Naive thymus-derived CD8-positive, alpha-beta T cell (primary cell): ENCODE data around the gene RAB39B. TPM values are rescaled to one million over a fixed set of nuclear protein-coding genes. Genes with fewer than 3 reads are reported as not detected.
A peak's percentile ranks its signal among the peaks of the same experiment; 100 is the strongest.
"Not testable (repeated sequence)": the region's sequence is repeated elsewhere in the genome, so short reads cannot be mapped to it uniquely, and the experiment has no call there.

Experiments used
- ATAC-seq, 2 donors: fragments of 150-1000 bp; cut with Tn5 transposase in 1 of 2; sonication (Bioruptor Pico), chemical (Tn5 transposase) in 1 of 2; 1 replicate in 1 of 2; 2 replicates in 1 of 2; pipeline ENCODE4 v1.10.0; 2021; ENCODE audit warnings: mild to moderate bottlenecking in 2 of 2, moderate library complexity in 2 of 2
- POLR2A ChIA-PET: fragments of 350-600 bp; sonication (Branson Sonifier 250); formaldehyde crosslinking; loops from one replicate; lab custom pipeline; 2021; ENCODE audit warnings: antibody characterized with exemption; lab: Charles Lee
- DNase-seq, 10 donors: peaks; one replicate each; pipeline versions ENCODE4 v3.0.0 to v3.0.0-alpha.2; 2020 to 2022
- H3K27ac Mint-ChIP-seq, 10 donors: one replicate each; pipeline ENCODE4 v1.8.0; 2020 to 2022; ENCODE audit warnings: mild to moderate bottlenecking in 10 of 10, mixed read lengths in 10 of 10, moderate library complexity in 4 of 10, inconsistent platforms in 1 of 10
- H3K27me3 Mint-ChIP-seq, 5 donors: one replicate each; pipeline ENCODE4 v1.8.0; 2021 to 2022; ENCODE audit warnings: mixed read lengths in 5 of 5
- H3K36me3 Mint-ChIP-seq, 3 donors: one replicate each; pipeline ENCODE4 v1.8.0; 2020 to 2022; ENCODE audit warnings: mixed read lengths in 3 of 3, mild to moderate bottlenecking in 2 of 3, inconsistent platforms in 1 of 3
- H3K4me1 Mint-ChIP-seq, 4 donors: one replicate each; pipeline ENCODE4 v1.8.0; 2021 to 2022; ENCODE audit warnings: mixed read lengths in 4 of 4
- H3K4me3 Mint-ChIP-seq, 10 donors: one replicate each; pipeline ENCODE4 v1.8.0; 2020 to 2022; ENCODE audit warnings: mild to moderate bottlenecking in 10 of 10, mixed read lengths in 10 of 10, moderate library complexity in 6 of 10, inconsistent platforms in 1 of 10
- H3K9me3 Mint-ChIP-seq, 9 donors: one replicate each; pipeline ENCODE4 v1.8.0; 2020 to 2022; ENCODE audit warnings: mixed read lengths in 9 of 9, mild to moderate bottlenecking in 3 of 9, inconsistent platforms in 1 of 9, moderate library complexity in 1 of 9
- polyA plus RNA-seq, 3 donors: library from polyadenylated mRNA; unstranded; fragments of 300-500 nt; fragmentation: Illumina TruSeq; gene quantifications; one replicate each; pipeline ENCODE4 v1.2.3, GENCODE V29; 2021
- total RNA-seq, 8 experiments: library from RNA in 2 of 8; stranded (reverse) in 2 of 8; gene quantifications; one replicate each; pipeline ENCODE4 v1.2.3 and lab custom pipeline; 2021 to 2026

Gene RAB39B
- total RNA-seq, result 10 to 100 TPM; 13.5 to 14.8 TPM
- 1 to 10 TPM; 3.4 to 8.3 (median 4.0) TPM for polyA plus RNA-seq
- 5.4 to 40.6 (median 31.3) reads per million in 6 experiments for total RNA-seq (lab: John Stamatoyannopoulos, UW)

GRCh38 chrX:155263854-155264628, at the start of gene RAB39B:
Gene RAB39B, minus strand, starts transcription at chrX:155264491. Its CDS starts 203 bp downstream, at chrX:155264288.
- H3K36me3 Mint-ChIP-seq, result peaks cover 0 to 12% (median 4%) of the 10 kb centered on the region in 3 donors

GRCh38 chrX:155313766-155314165, 49.5 kb upstream of the RAB39B start:
- DNase-seq, result no peak
- Mint-ChIP-seq H3K27me3 (peaks cover 0 to 4% (median 0%) of the 10 kb centered on the region in 5 donors), H3K4me1 (peaks cover 0 to 2% (median 0%) of the 10 kb centered on the region in 4 donors), H3K27ac (no peak overlapping the region), H3K36me3 (peaks cover 3 to 6% (median 5%) of the 10 kb centered on the region in 3 donors), H3K9me3 (peaks cover 0 to 21% (median 3%) of the 10 kb centered on the region in 9 donors), H3K4me3 (no peak overlapping the region)
- no peak for ATAC-seq
- POLR2A ChIA-PET, result no interaction called here

More at GRCh38 chrX:155263854-155264628, at the start of gene RAB39B:
- H3K27me3 Mint-ChIP-seq, result no peaks in the 10 kb centered on the region
- peaks cover 0 to 3% (median 0%) of the 10 kb centered on the region in 9 donors for H3K9me3 Mint-ChIP-seq
- DNase-seq, result peak; percentile 44 to 82 (median 62)
- peak; percentile 91 for ATAC-seq
- H3K4me3 Mint-ChIP-seq, result peak within 1 kb of the TSS; percentile 73 to 90 (median 76)
- H3K4me1 Mint-ChIP-seq, result peaks cover 5 to 29% (median 23%) of the 10 kb centered on the region in 4 donors
- H3K27ac Mint-ChIP-seq, result peak within 1 kb of the TSS; percentile 60 to 99 (median 90)
- POLR2A ChIA-PET, result interaction anchor here (1.0 to 1.1 kb wide), 2 partner anchors 47 to 76 kb away, joined by 4 to 7 read pairs; partner anchors contain the start of gene VBP1

GRCh38 chrX:155293771-155294170, 29.5 kb upstream of the RAB39B start:
- peaks cover 0 to 3% (median 0%) of the 10 kb centered on the region in 3 donors for H3K36me3 Mint-ChIP-seq
- POLR2A ChIA-PET, result no interaction called here

GRCh38 chrX:155279873-155280272, 15.6 kb upstream of the RAB39B start:
- Mint-ChIP-seq H3K27me3 (no peaks in the 10 kb centered on the region), H3K4me3 (no peak overlapping the region), H3K27ac (no peak overlapping the region), H3K36me3 (no peaks in the 10 kb centered on the region), H3K9me3 (no peaks in the 10 kb centered on the region), H3K4me1 (peaks cover 0 to 12% (median 5%) of the 10 kb centered on the region in 4 donors)
- DNase-seq (peak in 2 of 10 donors; percentile 16 to 24), ATAC-seq (peak; percentile 35 to 65)
- POLR2A ChIA-PET, result no interaction called here

More at GRCh38 chrX:155293771-155294170, 29.5 kb upstream of the RAB39B start:
- no peak overlapping the region for H3K27ac Mint-ChIP-seq
- H3K4me3 Mint-ChIP-seq, result no peak overlapping the region
- H3K27me3 Mint-ChIP-seq, result no peaks in the 10 kb centered on the region
- DNase-seq (no peak), ATAC-seq (no peak)
- no peaks in the 10 kb centered on the region for H3K4me1 Mint-ChIP-seq
- no peaks in the 10 kb centered on the region for H3K9me3 Mint-ChIP-seq

- H3K27me3 Mint-ChIP-seq, result no peaks in the 10 kb centered on the region
- H3K27ac Mint-ChIP-seq, result no peak overlapping the region
- POLR2A ChIA-PET, result no interaction called here
- H3K4me3 Mint-ChIP-seq, result no peak overlapping the region
- H3K36me3 Mint-ChIP-seq, result peaks cover 0 to 3% (median 0%) of the 10 kb centered on the region in 3 donors
- H3K4me1 Mint-ChIP-seq, result no peaks in the 10 kb centered on the region
- ATAC-seq (no peak), DNase-seq (no peak)
- peaks cover 0 to 12% (median 3%) of the 10 kb centered on the region in 9 donors for H3K9me3 Mint-ChIP-seq
Measured at GRCh38 chrX:155270969-155271368, 6.7 kb upstream of the RAB39B start.

GRCh38 chrX:155267995-155268394, 3.7 kb upstream of the RAB39B start:
- H3K36me3 Mint-ChIP-seq, POLR2A ChIA-PET, ATAC-seq, H3K4me3 Mint-ChIP-seq, H3K27me3 Mint-ChIP-seq, H3K4me1 Mint-ChIP-seq, DNase-seq: not testable (repeated sequence)
- Mint-ChIP-seq H3K9me3 (peaks cover 0 to 12% (median 3%) of the 10 kb centered on the region in 9 donors), H3K27ac (peak overlapping the region in 3 of 10 donors; percentile 31 to 68 (median 36))

GRCh38 chrX:155266439-155266838, 2.1 kb upstream of the RAB39B start:
- Mint-ChIP-seq H3K27ac (peak overlapping the region in 3 of 10 donors; percentile 27 to 66 (median 58)), H3K4me1 (peaks cover 0 to 20% (median 11%) of the 10 kb centered on the region in 4 donors), H3K27me3 (no peaks in the 10 kb centered on the region), H3K9me3 (peaks cover 0 to 11% (median 2%) of the 10 kb centered on the region in 9 donors), H3K4me3 (no peak overlapping the region), H3K36me3 (peaks cover 0 to 1% (median 0%) of the 10 kb centered on the region in 3 donors)
- ATAC-seq, result no peak
- no peak for DNase-seq
- POLR2A ChIA-PET, result no interaction called here

- DNase-seq (peak in 4 of 10 donors; percentile 4 to 37 (median 24)), ATAC-seq (peak; percentile 35 to 55)
- Mint-ChIP-seq H3K27me3 (no peaks in the 10 kb centered on the region), H3K4me3 (peak overlapping the region; percentile 73 to 90 (median 76)), H3K36me3 (peaks cover 0 to 16% (median 4%) of the 10 kb centered on the region in 3 donors), H3K9me3 (peaks cover 0 to 2% (median 0%) of the 10 kb centered on the region in 9 donors), H3K4me1 (peaks cover 5 to 29% (median 23%) of the 10 kb centered on the region in 4 donors), H3K27ac (peak overlapping the region; percentile 19 to 99 (median 81))
- POLR2A ChIA-PET, result interaction anchor here (1.0 to 1.1 kb wide), 2 partner anchors 47 to 75 kb away, joined by 4 to 7 read pairs; partner anchors contain the start of gene VBP1
Measured at GRCh38 chrX:155262970-155263754, 1.1 kb downstream of the RAB39B start.

- no peak for DNase-seq
- Mint-ChIP-seq H3K36me3 (peaks cover 2 to 19% (median 4%) of the 10 kb centered on the region in 3 donors), H3K27ac (peak overlapping the region in 1 of 10 donors; percentile 40), H3K9me3 (no peaks in the 10 kb centered on the region), H3K4me1 (peaks cover 8 to 38% (median 29%) of the 10 kb centered on the region in 4 donors), H3K27me3 (no peaks in the 10 kb centered on the region), H3K4me3 (no peak overlapping the region)
- POLR2A ChIA-PET, result no interaction called here
- no peak for ATAC-seq
Measured at GRCh38 chrX:155259752-155260151, 4.5 kb downstream of the RAB39B start.

- DNase-seq (no peak), ATAC-seq (no peak)
- H3K4me3 Mint-ChIP-seq, result no peak overlapping the region
- POLR2A ChIA-PET, result no interaction called here
- H3K36me3 Mint-ChIP-seq, result peaks cover 0 to 4% (median 0%) of the 10 kb centered on the region in 3 donors
- no peaks in the 10 kb centered on the region for H3K27me3 Mint-ChIP-seq
- H3K9me3 Mint-ChIP-seq, result no peaks in the 10 kb centered on the region
- peaks cover 1 to 14% (median 2%) of the 10 kb centered on the region in 4 donors for H3K4me1 Mint-ChIP-seq
- H3K27ac Mint-ChIP-seq, result no peak overlapping the region
Measured at GRCh38 chrX:155251391-155251790, 12.9 kb downstream of the RAB39B start.

- POLR2A ChIA-PET, result no interaction called here
- Mint-ChIP-seq H3K9me3 (no peaks in the 10 kb centered on the region), H3K4me3 (no peak overlapping the region), H3K36me3 (no peaks in the 10 kb centered on the region), H3K4me1 (peaks cover 0 to 16% (median 0%) of the 10 kb centered on the region in 4 donors), H3K27ac (peak overlapping the region in 1 of 10 donors; percentile 27), H3K27me3 (no peaks in the 10 kb centered on the region)
- DNase-seq (no peak), ATAC-seq (no peak)
Measured at GRCh38 chrX:155247497-155247896, 16.8 kb downstream of the RAB39B start.

- Mint-ChIP-seq H3K4me1 (peaks cover 0 to 16% (median 0%) of the 10 kb centered on the region in 4 donors), H3K27me3 (no peaks in the 10 kb centered on the region), H3K36me3 (no peaks in the 10 kb centered on the region), H3K4me3 (no peak overlapping the region), H3K27ac (peak overlapping the region in 3 of 10 donors; percentile 5 to 72 (median 26)), H3K9me3 (no peaks in the 10 kb centered on the region)
- DNase-seq, result no peak
- no peak for ATAC-seq
- POLR2A ChIA-PET, result no interaction called here
Measured at GRCh38 chrX:155246748-155247147, 17.5 kb downstream of the RAB39B start.
